Lung (tissue), 12 donors: ENCODE measurements around the gene IGDCC3. TPM values are rescaled to one million over a fixed set of nuclear protein-coding genes. Genes with fewer than 3 reads are reported as not detected.

Source experiments
- ATAC-seq: fragments of 200-7000 bp; cut with Tn5 transposase; one replicate; pipeline ENCODE4 v1.9.1; 2020; ENCODE audit warnings: moderate number of reproducible peaks; ENCODE audit not compliant: insufficient read depth, low FRiP score
- DNase-seq, 3 donors: peaks; one replicate each; pipeline ENCODE4 v3.0.0-alpha.2; 2013 to 2017
- H3K27ac ChIP-seq, 2 donors: one replicate each; pipeline ENCODE4 v1.5.1; 2013; ENCODE audit warnings: mild to moderate bottlenecking in 2 of 2, moderate library complexity in 2 of 2, control low read depth in 1 of 2, inconsistent platforms in 1 of 2, low read depth in 1 of 2, low read length in 1 of 2
- H3K27me3 ChIP-seq, 3 donors: one replicate each; pipeline ENCODE4 v1.5.1; 2013; ENCODE audit warnings: low read length in 2 of 3; ENCODE audit not compliant: control insufficient read depth in 3 of 3, insufficient read depth in 3 of 3
- H3K36me3 ChIP-seq, 4 donors: one replicate each; pipeline ENCODE4 v1.5.1; 2013; ENCODE audit warnings: low read length in 4 of 4, mild to moderate bottlenecking in 1 of 4, moderate library complexity in 1 of 4; ENCODE audit not compliant: control insufficient read depth in 4 of 4, insufficient read depth in 4 of 4
- H3K4me1 ChIP-seq, 5 donors: one replicate each; pipeline ENCODE4 v1.5.1; 2013; ENCODE audit warnings: low read length in 5 of 5, mild to moderate bottlenecking in 2 of 5, moderate library complexity in 1 of 5; ENCODE audit not compliant: control insufficient read depth in 5 of 5, insufficient read depth in 5 of 5
- H3K4me3 ChIP-seq: one replicate; pipeline ENCODE4 v1.5.1; 2013; ENCODE audit warnings: mild to moderate bottlenecking, control low read depth, moderate library complexity
- H3K9ac ChIP-seq, 2 donors: one replicate each; pipeline ENCODE4 v1.5.1; 2013; ENCODE audit warnings: low read length in 2 of 2, control low read depth in 1 of 2; ENCODE audit not compliant: insufficient read depth in 1 of 2
- H3K9me3 ChIP-seq, 4 donors: one replicate each; pipeline ENCODE4 v1.5.1; 2013; ENCODE audit warnings: low read length in 3 of 4, mild to moderate bottlenecking in 1 of 4, moderate library complexity in 1 of 4; ENCODE audit not compliant: control insufficient read depth in 4 of 4, insufficient read depth in 3 of 4
- CTCF ChIP-seq: IDR thresholded peaks from 2 replicates; pipeline ENCODE4 v1.5.1; 2012; ENCODE audit warnings: mild to moderate bottlenecking; ENCODE audit errors: control extremely low read depth, extremely low read depth
- WGBS, 2 donors: extraction: QIAGEN DNeasy Blood & Tissue Kit; methylation state at CpG; one replicate each; pipeline ENCODE4 v1.1.7; 2013; 5-methylcytosine and 5-hydroxymethylcytosine counted together
- polyA plus RNA-seq, 2 donors: library from polyadenylated mRNA; stranded (reverse); fragments of 200-250 nt; gene quantifications; one replicate each; pipeline ENCODE4 v1.2.1, GENCODE V29; 2013
- total RNA-seq, 2 donors: library from RNA; depleted of rRNA in 1 of 2; stranded (reverse); fragments of >200 nt in 1 of 2; gene quantifications; one replicate each; pipeline ENCODE4 v1.2.1, GENCODE V29; 2014 to 2021
- donor health status: control.
- donor health status: control.
- donor health status: Bipolar disorder and iron deficiency.
- donor health status: healthy.
- donor health status: DM: yes; HTN: yes; CAD: no.

IGDCC3 gene
- total and polyA plus RNA-seq, 4 donors, result 0.09 to 1.3 TPM; not detected in 2

- no peaks in the 10 kb centered on the region for H3K9me3 ChIP-seq
- H3K27me3 ChIP-seq, result no peaks in the 10 kb centered on the region
- no peak overlapping the region for H3K27ac ChIP-seq
- ATAC-seq, result no peak
- H3K9ac ChIP-seq, result no peak overlapping the region
- no peak for TF ChIP-seq CTCF
- peaks cover 0 to 16% (median 5%) of the 10 kb centered on the region in 5 donors for H3K4me1 ChIP-seq
- 83 to 97% methylated on average over 2 of the region's 2 CpGs for WGBS, 2 donors
- H3K36me3 ChIP-seq, result peaks cover 0 to 23% (median under 1%) of the 10 kb centered on the region in 4 donors
- no peak for DNase-seq
- no peak overlapping the region for H3K4me3 ChIP-seq
Measured at GRCh38 chr15:65326818-65327217, 51.0 kb downstream of the IGDCC3 start.

GRCh38 chr15:65326117-65326526 lies 51.7 kb downstream of the IGDCC3 start:
- peaks cover 0 to 16% (median 0%) of the 10 kb centered on the region in 4 donors for H3K36me3 ChIP-seq
- DNase-seq (peak; percentile 54 to 83 (median 66)), ATAC-seq (peak; percentile 17)
- no peak overlapping the region for H3K27ac ChIP-seq
- H3K27me3 ChIP-seq, result no peaks in the 10 kb centered on the region
- H3K4me3 ChIP-seq, result no peak overlapping the region
- peaks cover 0 to 16% (median 5%) of the 10 kb centered on the region in 5 donors for H3K4me1 ChIP-seq
- H3K9me3 ChIP-seq, result no peaks in the 10 kb centered on the region
- H3K9ac ChIP-seq, result peak overlapping the region in 1 of 2 donors; percentile 49
- WGBS, 2 donors, result 8 to 20% methylated on average over 12 of the region's 12 CpGs
- no peak for TF ChIP-seq CTCF

- no peak for TF ChIP-seq CTCF
- H3K36me3 ChIP-seq, result no peaks in the 10 kb centered on the region
- no peak overlapping the region for H3K4me3 ChIP-seq
- DNase-seq (peak; percentile 67 to 78 (median 76)), ATAC-seq (no peak)
- H3K27me3 ChIP-seq, result no peaks in the 10 kb centered on the region
- H3K9ac ChIP-seq, result no peak overlapping the region
- no peaks in the 10 kb centered on the region for H3K9me3 ChIP-seq
- WGBS, 2 donors, result 7 to 14% methylated on average over 9 of the region's 9 CpGs
- H3K27ac ChIP-seq, result no peak overlapping the region
- peaks cover 0 to 16% (median 5%) of the 10 kb centered on the region in 5 donors for H3K4me1 ChIP-seq
Measured at GRCh38 chr15:65323071-65323511, 54.7 kb downstream of the IGDCC3 start.

GRCh38 chr15:65318870-65319356 lies 58.9 kb downstream of the IGDCC3 start:
- Histone ChIP-seq H3K27ac (no peak overlapping the region), H3K9me3 (no peaks in the 10 kb centered on the region), H3K4me3 (no peak overlapping the region), H3K9ac (no peak overlapping the region), H3K27me3 (no peaks in the 10 kb centered on the region), H3K36me3 (no peaks in the 10 kb centered on the region), H3K4me1 (peaks cover 0 to 8% (median 0%) of the 10 kb centered on the region in 5 donors)
- peak; percentile 96 for ATAC-seq
- WGBS, 2 donors, result 23 to 32% methylated on average over 5 of the region's 5 CpGs
- peak; percentile 88 to 89 (median 88) for DNase-seq
- TF ChIP-seq CTCF, result peak; percentile 95
